ENCODE data around the gene LARGE1. TPM values are rescaled to one million over a fixed set of nuclear protein-coding genes. Genes with fewer than 3 reads are reported as not detected.

Gene LARGE1
- total and polyA plus RNA-seq, 5 donors: 23.8 to 100.0 (median 73.1) TPM

GRCh38 chr22:33421859-33422258 is 498.4 kb downstream of the LARGE1 start:
- Histone ChIP-seq H3K9me3 (ENCODE audit: control insufficient read depth, low read length) (no peaks in the 10 kb centered on the region), H3K4me1 (ENCODE audit: control insufficient read depth, insufficient read depth, low read length) (peaks cover 2% of the 10 kb centered on the region), H3K4me3 (ENCODE audit: low read length) (no peak overlapping the region), H3K27ac (ENCODE audit: low read length) (no peak overlapping the region), H3K27me3 (ENCODE audit: control insufficient read depth, insufficient read depth) (no peaks in the 10 kb centered on the region)
- intact Hi-C loops (cut with DNase I): no loop called here
- DNase-seq (no peak), ATAC-seq (peak in 1 of 2 donors; percentile 31)
- WGBS: 84% methylated on average over 3 of the region's 3 CpGs

GRCh38 chr22:33418484-33418883 is 501.8 kb downstream of the LARGE1 start:
- intact Hi-C loops (cut with DNase I): no loop called here

GRCh38 chr22:33415401-33415800 is 504.9 kb downstream of the LARGE1 start:
- H3K27me3 ChIP-seq (ENCODE audit: control insufficient read depth, insufficient read depth): no peaks in the 10 kb centered on the region
- ATAC-seq: no peak
- H3K27ac ChIP-seq (ENCODE audit: low read length): no peak overlapping the region
- no peak overlapping the region for H3K4me3 ChIP-seq (ENCODE audit: low read length)
- WGBS: 65% methylated on average over 3 of the region's 3 CpGs
- no peak for DNase-seq
- H3K4me1 ChIP-seq (ENCODE audit: control insufficient read depth, insufficient read depth, low read length): no peaks in the 10 kb centered on the region
- H3K9me3 ChIP-seq (ENCODE audit: control insufficient read depth, low read length): no peaks in the 10 kb centered on the region
- intact Hi-C loops (cut with DNase I): no loop called here

More at GRCh38 chr22:33418484-33418883, 501.8 kb downstream of the LARGE1 start:
- ATAC-seq (no peak), DNase-seq (no peak)
- no peaks in the 10 kb centered on the region for H3K27me3 ChIP-seq (ENCODE audit: control insufficient read depth, insufficient read depth)
- WGBS: 80% methylated on average over 5 of the region's 5 CpGs
- no peaks in the 10 kb centered on the region for H3K9me3 ChIP-seq (ENCODE audit: control insufficient read depth, low read length)
- no peaks in the 10 kb centered on the region for H3K4me1 ChIP-seq (ENCODE audit: control insufficient read depth, insufficient read depth, low read length)
- H3K4me3 ChIP-seq (ENCODE audit: low read length): no peak overlapping the region
- H3K27ac ChIP-seq (ENCODE audit: low read length): no peak overlapping the region

- no peaks in the 10 kb centered on the region for H3K27me3 ChIP-seq (ENCODE audit: control insufficient read depth, insufficient read depth)
- peaks cover 8% of the 10 kb centered on the region for H3K4me1 ChIP-seq (ENCODE audit: control insufficient read depth, insufficient read depth, low read length)
- no peak for DNase-seq
- H3K27ac ChIP-seq (ENCODE audit: low read length): no peak overlapping the region
- no peak overlapping the region for H3K4me3 ChIP-seq (ENCODE audit: low read length)
- no peak for ATAC-seq
- intact Hi-C loops (cut with DNase I): no loop called here
- WGBS: 93% methylated on average over 2 of the region's 2 CpGs
- no peaks in the 10 kb centered on the region for H3K9me3 ChIP-seq (ENCODE audit: control insufficient read depth, low read length)
Observed at GRCh38 chr22:33409079-33409478, 511.2 kb downstream of the LARGE1 start.

GRCh38 chr22:33405194-33405593 is 515.1 kb downstream of the LARGE1 start:
- H3K27ac ChIP-seq (ENCODE audit: low read length): no peak overlapping the region
- 50% methylated on average over 3 of the region's 3 CpGs for WGBS
- no peaks in the 10 kb centered on the region for H3K27me3 ChIP-seq (ENCODE audit: control insufficient read depth, insufficient read depth)
- H3K4me3 ChIP-seq (ENCODE audit: low read length): no peak overlapping the region
- peaks cover 8% of the 10 kb centered on the region for H3K4me1 ChIP-seq (ENCODE audit: control insufficient read depth, insufficient read depth, low read length)
- DNase-seq (no peak), ATAC-seq (peak; percentile 52 to 62)
- intact Hi-C loops (cut with DNase I): no loop called here
- H3K9me3 ChIP-seq (ENCODE audit: control insufficient read depth, low read length): no peaks in the 10 kb centered on the region

GRCh38 chr22:33404723-33405122 is 515.6 kb downstream of the LARGE1 start:
- DNase-seq: no peak
- Histone ChIP-seq H3K4me1 (ENCODE audit: control insufficient read depth, insufficient read depth, low read length) (peaks cover 8% of the 10 kb centered on the region), H3K27me3 (ENCODE audit: control insufficient read depth, insufficient read depth) (no peaks in the 10 kb centered on the region), H3K4me3 (ENCODE audit: low read length) (no peak overlapping the region), H3K27ac (ENCODE audit: low read length) (no peak overlapping the region), H3K9me3 (ENCODE audit: control insufficient read depth, low read length) (no peaks in the 10 kb centered on the region)
- WGBS: 90% methylated on average over 3 of the region's 3 CpGs
- intact Hi-C loops (cut with DNase I): no loop called here
- ATAC-seq: no peak

- H3K9me3 ChIP-seq (ENCODE audit: control insufficient read depth, low read length): no peaks in the 10 kb centered on the region
- WGBS: 95% methylated on average over 3 of the region's 3 CpGs
- intact Hi-C loops (cut with DNase I): no loop called here
- H3K4me3 ChIP-seq (ENCODE audit: low read length): no peak overlapping the region
- no peak for ATAC-seq
- no peak overlapping the region for H3K27ac ChIP-seq (ENCODE audit: low read length)
- peaks cover 8% of the 10 kb centered on the region for H3K4me1 ChIP-seq (ENCODE audit: control insufficient read depth, insufficient read depth, low read length)
- no peaks in the 10 kb centered on the region for H3K27me3 ChIP-seq (ENCODE audit: control insufficient read depth, insufficient read depth)
- no peak for DNase-seq
Observed at GRCh38 chr22:33402325-33402724, 518.0 kb downstream of the LARGE1 start.

- no peak for ATAC-seq
Observed at GRCh38 chr22:33401291-33401690, 519.0 kb downstream of the LARGE1 start.

GRCh38 chr22:33400891-33401290 is 519.4 kb downstream of the LARGE1 start:
- Histone ChIP-seq H3K4me3 (ENCODE audit: low read length) (no peak overlapping the region), H3K27ac (ENCODE audit: low read length) (no peak overlapping the region), H3K9me3 (ENCODE audit: control insufficient read depth, low read length) (no peaks in the 10 kb centered on the region), H3K4me1 (ENCODE audit: control insufficient read depth, insufficient read depth, low read length) (peaks cover 8% of the 10 kb centered on the region), H3K27me3 (ENCODE audit: control insufficient read depth, insufficient read depth) (no peaks in the 10 kb centered on the region)
- no peak for ATAC-seq
- intact Hi-C loops (cut with DNase I): no loop called here
- WGBS: 60% methylated on average over 5 of the region's 5 CpGs
- no peak for DNase-seq

More at GRCh38 chr22:33401291-33401690, 519.0 kb downstream of the LARGE1 start:
- H3K27me3 ChIP-seq (ENCODE audit: control insufficient read depth, insufficient read depth): no peaks in the 10 kb centered on the region
- no peak overlapping the region for H3K27ac ChIP-seq (ENCODE audit: low read length)
- intact Hi-C loops (cut with DNase I): no loop called here
- peaks cover 8% of the 10 kb centered on the region for H3K4me1 ChIP-seq (ENCODE audit: control insufficient read depth, insufficient read depth, low read length)
- no peaks in the 10 kb centered on the region for H3K9me3 ChIP-seq (ENCODE audit: control insufficient read depth, low read length)
- DNase-seq: no peak
- WGBS: 82% methylated on average over 5 of the region's 5 CpGs
- no peak overlapping the region for H3K4me3 ChIP-seq (ENCODE audit: low read length)

GRCh38 chr22:33400061-33400840 is 520.0 kb downstream of the LARGE1 start:
- no peak for DNase-seq
- Histone ChIP-seq H3K4me1 (ENCODE audit: control insufficient read depth, insufficient read depth, low read length) (peaks cover 8% of the 10 kb centered on the region), H3K4me3 (ENCODE audit: low read length) (no peak overlapping the region), H3K9me3 (ENCODE audit: control insufficient read depth, low read length) (no peaks in the 10 kb centered on the region), H3K27ac (ENCODE audit: low read length) (no peak overlapping the region), H3K27me3 (ENCODE audit: control insufficient read depth, insufficient read depth) (no peaks in the 10 kb centered on the region)
- peak in 1 of 2 donors; percentile 43 for ATAC-seq
- intact Hi-C loops (cut with DNase I): no loop called here
- 77% methylated on average over 9 of the region's 9 CpGs for WGBS

GRCh38 chr22:33397381-33397907 is 522.8 kb downstream of the LARGE1 start:
- no peak overlapping the region for H3K27ac ChIP-seq (ENCODE audit: low read length)
- DNase-seq: no peak
- ATAC-seq: no peak
- H3K27me3 ChIP-seq (ENCODE audit: control insufficient read depth, insufficient read depth): no peaks in the 10 kb centered on the region
- H3K4me3 ChIP-seq (ENCODE audit: low read length): no peak overlapping the region
- 93% methylated on average over 4 of the region's 4 CpGs for WGBS
- no peaks in the 10 kb centered on the region for H3K9me3 ChIP-seq (ENCODE audit: control insufficient read depth, low read length)
- no peaks in the 10 kb centered on the region for H3K4me1 ChIP-seq (ENCODE audit: control insufficient read depth, insufficient read depth, low read length)
- intact Hi-C loops (cut with DNase I): loop anchor here in 1 of 4 donors (10.0 kb wide), 1 partner anchor 57 kb away; no protein-coding TSS in a partner anchor

All from right cardiac atrium (tissue), 5 donors.